ENCODE results near the gene HHAT. TPM values are rescaled to one million over a fixed set of nuclear protein-coding genes. Genes with fewer than 3 reads are reported as not detected.

The HHAT gene
- total RNA-seq, 1 experiment from 2014 or later: 10.0 TPM

DNA sequence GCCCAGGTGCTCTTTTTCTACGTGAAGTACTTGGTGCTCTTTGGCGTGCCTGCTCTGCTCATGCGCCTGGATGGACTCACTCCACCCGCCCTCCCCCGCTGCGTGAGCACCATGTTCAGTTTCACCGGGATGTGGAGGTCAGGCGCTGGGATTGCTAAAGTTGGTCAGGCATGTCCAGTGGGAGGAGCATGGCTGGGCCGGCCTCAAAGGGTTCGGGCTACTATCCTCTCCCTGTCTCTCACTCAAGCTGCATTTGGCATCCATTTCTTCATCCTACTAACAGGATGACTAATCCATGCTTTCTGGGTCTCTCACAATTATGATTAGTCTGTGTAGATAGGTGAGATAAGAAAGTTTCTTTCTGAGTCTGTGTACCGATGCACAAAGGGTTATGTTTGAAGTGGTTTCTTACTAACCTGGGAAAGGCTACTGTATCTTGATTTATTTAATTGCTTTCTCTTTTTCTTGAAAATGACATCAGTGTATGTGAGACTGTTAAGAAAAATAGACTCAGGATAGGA, 135.9 kb downstream of the HHAT start:
- Histone ChIP-seq H3K27ac (no peak overlapping the region), H3K27me3 (replicated peaks) (no peaks in the 10 kb centered on the region), H3K9me3 (replicated peaks) (no peaks in the 10 kb centered on the region), H3K36me3 (no peaks in the 10 kb centered on the region), H3K4me3 (no peak overlapping the region), H3K4me1 (replicated peaks) (no peaks in the 10 kb centered on the region)
- no peak for DNase-seq (ENCODE audit: low read depth in 1 of 2, low spot score in 2 of 2)

DNA sequence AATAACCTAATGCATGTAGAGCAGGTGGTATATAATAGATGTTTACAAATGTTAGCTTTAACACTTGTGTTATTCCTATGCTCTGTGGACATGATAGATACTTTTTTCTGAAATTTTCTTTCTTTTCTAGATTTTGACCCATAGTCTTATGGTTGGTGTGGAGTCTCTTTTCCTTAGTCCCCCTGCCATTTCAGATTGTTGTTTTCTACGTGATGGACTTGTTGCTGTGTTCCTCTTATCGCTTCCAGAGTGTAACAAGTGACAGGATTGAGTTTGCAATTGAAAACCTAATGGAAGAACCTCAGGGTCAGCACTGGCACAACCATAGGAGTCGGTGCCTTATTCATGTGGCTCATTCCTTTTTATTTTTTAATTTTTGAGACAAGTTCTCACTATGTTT, 136.4 kb downstream of the HHAT start:
- H3K36me3 ChIP-seq: no peaks in the 10 kb centered on the region
- no peak for DNase-seq (ENCODE audit: low read depth in 1 of 2, low spot score in 2 of 2)
- H3K4me1 ChIP-seq (replicated peaks): no peaks in the 10 kb centered on the region
- no peak overlapping the region for H3K27ac ChIP-seq
- no peaks in the 10 kb centered on the region for H3K27me3 ChIP-seq (replicated peaks)
- H3K4me3 ChIP-seq: no peak overlapping the region
- H3K9me3 ChIP-seq (replicated peaks): no peaks in the 10 kb centered on the region

DNA sequence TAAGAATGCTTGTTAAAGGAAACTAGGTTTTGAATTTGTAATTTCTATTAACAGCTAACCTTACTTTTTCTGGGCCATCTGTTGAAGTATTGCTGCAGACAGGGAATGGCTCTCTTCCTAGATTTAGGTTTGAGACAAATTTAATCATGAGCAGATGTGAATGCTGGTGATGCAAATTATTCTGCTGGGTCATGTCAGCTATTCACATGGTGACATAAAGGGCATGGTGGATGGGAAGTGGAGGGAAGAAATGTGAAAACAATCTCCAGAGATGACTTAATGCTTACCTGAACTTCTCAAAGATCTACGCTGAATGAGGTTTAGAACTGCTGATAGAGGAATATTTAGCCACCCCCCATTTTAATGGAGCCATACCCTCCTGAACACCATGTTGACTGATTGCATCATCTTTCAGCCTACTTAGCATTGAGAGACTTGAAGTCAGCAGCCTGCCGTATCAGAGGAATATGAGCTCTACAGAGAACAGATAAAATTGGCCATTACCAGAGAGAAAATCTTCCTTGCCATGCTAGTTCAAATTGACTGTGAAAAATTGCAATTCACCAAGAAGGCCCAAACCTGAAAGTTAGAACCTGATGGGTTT, 138.8 kb downstream of the HHAT start:
- Histone ChIP-seq H3K4me3 (no peak overlapping the region), H3K36me3 (no peaks in the 10 kb centered on the region), H3K27me3 (replicated peaks) (no peaks in the 10 kb centered on the region), H3K4me1 (replicated peaks) (no peaks in the 10 kb centered on the region), H3K27ac (no peak overlapping the region), H3K9me3 (replicated peaks) (no peaks in the 10 kb centered on the region)
- DNase-seq (ENCODE audit: low read depth in 1 of 2, low spot score in 2 of 2): no peak

DNA sequence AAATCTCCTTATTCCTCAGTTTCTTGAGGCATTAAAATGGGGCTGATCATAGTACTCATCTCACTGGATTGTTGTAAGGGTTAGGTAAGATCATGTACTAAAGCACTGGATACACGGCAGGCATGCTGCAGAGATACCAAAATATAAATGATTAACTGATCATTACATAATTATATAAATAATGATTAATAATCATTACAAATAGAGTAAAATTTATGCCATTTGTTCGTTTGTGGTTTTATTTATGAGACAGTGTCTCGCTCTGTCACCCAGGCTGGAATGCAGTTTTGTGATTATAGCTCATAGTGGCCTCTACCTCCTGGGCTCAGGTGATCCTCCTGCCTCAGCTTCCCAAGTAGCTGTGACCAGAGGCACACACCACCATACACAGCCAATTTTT, 140.7 kb downstream of the HHAT start:
- Histone ChIP-seq H3K27me3 (replicated peaks) (no peaks in the 10 kb centered on the region), H3K9me3 (replicated peaks) (no peaks in the 10 kb centered on the region), H3K4me3 (no peak overlapping the region), H3K36me3 (no peaks in the 10 kb centered on the region), H3K4me1 (replicated peaks) (no peaks in the 10 kb centered on the region), H3K27ac (no peak overlapping the region)
- no peak for DNase-seq (ENCODE audit: low read depth in 1 of 2, low spot score in 2 of 2)

DNA sequence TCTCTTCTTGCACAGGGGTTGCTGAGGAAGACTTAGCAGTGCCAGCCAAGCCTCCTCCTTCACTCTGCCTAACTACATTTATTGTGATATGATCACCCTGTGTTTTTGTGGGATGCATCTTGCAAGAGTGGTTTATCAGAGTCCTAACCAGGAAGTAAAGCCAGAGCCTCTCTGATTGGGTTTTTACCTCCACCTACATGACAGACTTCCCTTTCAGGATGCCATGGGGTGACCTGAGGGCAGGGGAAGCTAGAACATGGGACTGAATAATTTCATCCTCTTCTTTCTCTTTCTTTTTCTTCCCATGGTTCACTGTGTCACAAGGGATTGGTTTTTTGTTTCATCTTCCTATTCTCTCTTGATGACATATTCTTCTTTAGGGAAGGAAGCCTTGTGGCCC, 146.6 kb downstream of the HHAT start:
- no peaks in the 10 kb centered on the region for H3K27me3 ChIP-seq (replicated peaks)
- H3K27ac ChIP-seq: no peak overlapping the region
- no peak overlapping the region for H3K4me3 ChIP-seq
- no peaks in the 10 kb centered on the region for H3K4me1 ChIP-seq (replicated peaks)
- no peaks in the 10 kb centered on the region for H3K36me3 ChIP-seq
- no peak for DNase-seq (ENCODE audit: low read depth in 1 of 2, low spot score in 2 of 2)
- no peaks in the 10 kb centered on the region for H3K9me3 ChIP-seq (replicated peaks)

DNA sequence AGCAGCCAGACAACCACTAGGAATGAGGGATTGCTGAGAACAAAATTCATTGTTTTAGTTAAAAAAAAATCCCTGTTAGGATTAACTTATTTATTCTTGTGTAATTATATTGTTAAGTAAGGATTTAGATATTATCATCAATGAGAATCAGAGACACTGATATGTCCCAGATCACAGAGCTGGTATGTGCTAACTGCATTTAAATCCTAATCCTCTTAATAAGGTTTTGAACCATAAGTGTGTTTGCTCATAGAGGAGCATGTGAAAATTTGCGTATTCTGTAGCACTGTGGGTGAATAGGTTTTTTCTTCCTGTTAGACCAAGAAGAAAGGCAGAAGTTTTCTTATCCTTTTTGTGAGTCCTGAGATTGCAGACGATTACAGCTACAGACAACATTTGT, 147.1 kb downstream of the HHAT start:
- no peaks in the 10 kb centered on the region for H3K4me1 ChIP-seq (replicated peaks)
- no peak for DNase-seq (ENCODE audit: low read depth in 1 of 2, low spot score in 2 of 2)

DNA sequence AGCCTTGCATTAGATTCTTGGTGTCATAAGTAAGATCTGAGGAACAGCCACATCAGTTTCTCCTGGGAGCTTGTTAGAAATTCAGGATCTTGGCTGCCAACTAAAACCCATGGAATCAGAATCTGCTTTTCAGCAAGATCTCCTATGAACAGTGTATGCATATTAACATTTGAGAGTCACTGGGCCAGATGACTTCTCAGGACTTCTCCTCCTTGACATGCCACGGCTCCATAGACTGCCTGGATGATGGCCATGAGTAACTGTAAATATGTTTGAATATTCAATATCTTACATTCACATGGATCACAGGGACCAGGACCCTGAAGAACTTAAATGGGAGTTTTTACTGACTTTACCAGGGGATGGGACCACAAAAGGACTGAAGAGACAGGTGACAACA, 148.0 kb downstream of the HHAT start:
- Histone ChIP-seq H3K4me3 (no peak overlapping the region), H3K4me1 (replicated peaks) (no peaks in the 10 kb centered on the region), H3K27me3 (replicated peaks) (no peaks in the 10 kb centered on the region), H3K9me3 (replicated peaks) (no peaks in the 10 kb centered on the region), H3K36me3 (no peaks in the 10 kb centered on the region), H3K27ac (no peak overlapping the region)
- DNase-seq (ENCODE audit: low read depth in 1 of 2, low spot score in 2 of 2): no peak

More for the DNA sequence above, 147.1 kb downstream of the HHAT start:
- Histone ChIP-seq H3K4me3 (no peak overlapping the region), H3K27me3 (replicated peaks) (no peaks in the 10 kb centered on the region), H3K9me3 (replicated peaks) (no peaks in the 10 kb centered on the region), H3K27ac (no peak overlapping the region), H3K36me3 (no peaks in the 10 kb centered on the region)

DNA sequence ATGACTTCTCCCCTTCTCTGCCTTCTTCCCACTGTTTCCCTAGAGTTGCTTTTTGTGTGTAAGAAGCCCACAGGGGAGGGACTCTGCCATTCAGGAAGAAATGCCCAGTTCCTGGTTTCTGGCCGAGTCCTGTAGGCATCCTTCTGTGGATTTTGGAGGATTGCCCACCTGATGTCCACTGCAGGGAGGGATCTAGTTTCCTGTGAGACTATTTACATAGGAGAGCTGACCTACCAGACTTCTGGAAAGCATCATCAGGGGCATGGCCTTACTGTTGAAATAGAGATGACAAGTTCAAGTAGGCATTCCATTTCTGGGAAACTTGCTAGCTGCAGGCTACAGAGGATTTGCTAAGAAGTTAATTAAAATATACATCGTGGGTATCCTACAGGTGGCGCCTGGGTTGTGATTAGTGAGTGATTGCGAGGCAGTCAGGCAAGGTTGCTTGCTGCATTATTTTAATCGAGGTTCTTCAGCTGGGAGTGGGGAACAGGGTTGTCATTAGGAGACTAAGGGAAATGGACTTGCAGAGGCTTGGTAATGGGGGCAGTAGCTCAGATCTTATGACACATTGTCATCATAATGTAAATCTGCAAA, 148.7 kb downstream of the HHAT start:
- H3K27me3 ChIP-seq (replicated peaks): no peaks in the 10 kb centered on the region

DNA sequence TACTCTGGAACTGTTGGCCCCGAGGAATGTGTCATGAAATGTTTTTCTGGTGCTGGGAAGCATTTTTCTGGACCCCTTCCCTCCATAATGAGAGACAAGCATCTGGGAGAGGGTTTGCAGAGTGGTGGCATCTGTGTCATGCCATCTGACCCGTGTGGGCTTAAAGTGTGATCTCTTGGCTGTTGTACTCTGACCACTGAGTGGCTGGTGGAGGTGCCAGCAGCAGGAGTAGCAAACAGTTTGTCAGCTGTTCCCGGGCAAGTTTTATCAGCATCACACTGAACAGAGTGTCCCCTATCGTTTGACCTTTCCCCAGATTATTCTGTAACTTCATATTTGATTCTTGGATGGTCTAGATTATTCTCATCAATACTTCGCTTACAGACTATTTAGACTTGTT, 150.1 kb downstream of the HHAT start:
- H3K27ac ChIP-seq: no peak overlapping the region
- H3K27me3 ChIP-seq (replicated peaks): no peaks in the 10 kb centered on the region
- no peak for DNase-seq (ENCODE audit: low read depth in 1 of 2, low spot score in 2 of 2)

More for the DNA sequence above, 148.7 kb downstream of the HHAT start:
- no peak for DNase-seq (ENCODE audit: low read depth in 1 of 2, low spot score in 2 of 2)
- no peaks in the 10 kb centered on the region for H3K4me1 ChIP-seq (replicated peaks)
- no peaks in the 10 kb centered on the region for H3K36me3 ChIP-seq
- no peak overlapping the region for H3K27ac ChIP-seq
- no peak overlapping the region for H3K4me3 ChIP-seq
- no peaks in the 10 kb centered on the region for H3K9me3 ChIP-seq (replicated peaks)

DNA sequence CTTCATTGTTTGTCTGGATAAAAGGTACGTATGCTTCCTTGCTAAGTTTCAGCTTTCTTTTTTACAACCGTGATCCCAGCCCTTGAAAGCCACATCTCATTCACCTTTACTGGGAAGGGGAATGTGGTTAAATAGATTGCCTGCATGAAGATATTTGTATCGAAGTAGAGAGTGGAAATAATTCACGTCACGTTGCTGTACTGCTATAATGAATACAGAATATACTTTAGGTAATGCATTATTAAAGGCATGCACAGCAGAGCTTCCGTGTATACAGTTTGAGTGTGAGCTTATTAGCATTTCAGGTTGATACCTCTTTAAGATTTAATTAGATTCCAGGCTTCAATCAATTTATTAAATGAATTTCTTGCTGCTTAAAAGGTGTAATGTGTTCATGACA, 153.8 kb downstream of the HHAT start:
- Histone ChIP-seq H3K9me3 (replicated peaks) (no peaks in the 10 kb centered on the region), H3K4me1 (replicated peaks) (no peaks in the 10 kb centered on the region), H3K36me3 (no peaks in the 10 kb centered on the region), H3K27ac (no peak overlapping the region), H3K4me3 (no peak overlapping the region), H3K27me3 (replicated peaks) (no peaks in the 10 kb centered on the region)
- no peak for DNase-seq (ENCODE audit: low read depth in 1 of 2, low spot score in 2 of 2)

More for the DNA sequence above, 150.1 kb downstream of the HHAT start:
- no peaks in the 10 kb centered on the region for H3K36me3 ChIP-seq
- no peaks in the 10 kb centered on the region for H3K4me1 ChIP-seq (replicated peaks)
- no peak overlapping the region for H3K4me3 ChIP-seq
- H3K9me3 ChIP-seq (replicated peaks): no peaks in the 10 kb centered on the region

DNA sequence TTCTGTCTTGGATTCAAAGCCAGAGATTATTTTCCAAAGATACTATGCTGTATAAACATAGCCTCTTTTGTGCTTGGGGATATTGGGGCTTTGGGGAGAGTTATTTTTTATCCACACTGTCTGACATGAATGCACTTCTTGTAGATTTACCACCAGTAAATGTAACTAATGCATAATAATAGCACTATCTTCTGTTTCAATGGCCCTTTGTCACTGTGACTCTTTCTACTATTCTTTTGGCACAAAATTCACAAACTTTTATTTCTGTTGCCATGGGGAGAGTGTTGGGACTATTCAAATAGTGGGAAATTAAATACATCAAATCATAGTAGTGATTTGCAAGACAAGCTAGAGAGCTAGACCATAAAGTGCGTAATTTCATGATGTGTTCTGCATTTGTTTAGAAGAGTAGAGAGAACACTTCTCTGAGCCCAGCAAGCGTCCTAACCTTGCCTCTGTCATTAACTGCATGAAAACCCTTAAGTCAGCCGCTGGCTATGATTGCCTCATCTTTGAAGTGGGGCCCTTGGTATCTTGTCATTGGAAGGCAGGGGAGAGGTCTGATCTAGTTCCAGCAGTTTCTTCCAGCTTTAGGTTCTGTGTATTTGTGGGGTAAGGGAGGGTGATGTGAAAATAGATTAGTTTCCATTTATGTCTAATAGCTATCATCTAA, 154.4 kb downstream of the HHAT start:
- Histone ChIP-seq H3K4me3 (no peak overlapping the region), H3K36me3 (no peaks in the 10 kb centered on the region), H3K27me3 (replicated peaks) (no peaks in the 10 kb centered on the region), H3K27ac (no peak overlapping the region), H3K4me1 (replicated peaks) (no peaks in the 10 kb centered on the region), H3K9me3 (replicated peaks) (no peaks in the 10 kb centered on the region)
- DNase-seq (ENCODE audit: low read depth in 1 of 2, low spot score in 2 of 2): no peak

DNA sequence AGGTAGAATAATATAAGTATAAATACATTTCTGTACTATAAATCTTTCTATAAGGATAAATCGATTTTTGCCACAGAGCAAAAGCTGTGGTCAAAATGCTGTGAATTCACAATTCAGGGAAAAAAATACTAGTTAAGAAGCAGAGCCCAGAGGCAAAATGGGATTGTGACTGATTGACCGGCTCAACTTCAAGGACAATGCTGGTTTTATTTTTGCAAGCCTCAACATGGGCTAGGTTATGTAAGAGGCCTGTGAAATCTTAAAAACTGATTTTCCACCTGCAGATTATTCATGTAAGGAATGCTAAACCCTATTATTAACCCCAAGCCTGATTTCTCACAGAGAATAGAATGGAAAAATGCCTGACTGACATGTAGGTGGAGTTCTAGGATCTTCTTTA, 155.1 kb downstream of the HHAT start:
- DNase-seq (ENCODE audit: low read depth in 1 of 2, low spot score in 2 of 2): no peak
- Histone ChIP-seq H3K4me1 (replicated peaks) (no peaks in the 10 kb centered on the region), H3K27ac (no peak overlapping the region), H3K9me3 (replicated peaks) (no peaks in the 10 kb centered on the region), H3K4me3 (no peak overlapping the region), H3K27me3 (replicated peaks) (no peaks in the 10 kb centered on the region), H3K36me3 (no peaks in the 10 kb centered on the region)

DNA sequence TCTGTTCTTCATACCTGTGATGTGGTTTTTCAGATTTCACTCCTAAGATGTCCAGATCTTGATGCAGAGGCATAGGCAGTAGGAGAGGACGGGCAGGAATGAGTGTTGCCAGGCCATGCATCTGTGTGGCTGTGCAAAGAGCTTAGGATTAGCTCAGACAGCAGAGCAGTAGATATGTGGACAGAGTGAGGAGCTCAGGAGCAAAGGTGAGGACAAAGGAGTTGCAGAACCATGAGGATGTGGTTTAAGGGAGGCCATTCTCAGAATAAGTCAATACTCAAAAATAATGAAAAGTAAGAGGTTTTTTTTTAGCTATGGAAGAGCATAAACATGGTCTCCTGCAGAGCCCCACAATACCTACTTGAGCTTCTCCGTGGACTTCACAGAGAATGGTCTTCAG, 158.3 kb downstream of the HHAT start:
- Histone ChIP-seq H3K27ac (no peak overlapping the region), H3K27me3 (replicated peaks) (no peaks in the 10 kb centered on the region), H3K4me1 (replicated peaks) (no peaks in the 10 kb centered on the region), H3K4me3 (no peak overlapping the region), H3K36me3 (no peaks in the 10 kb centered on the region), H3K9me3 (replicated peaks) (no peaks in the 10 kb centered on the region)
- no peak for DNase-seq (ENCODE audit: low read depth in 1 of 2, low spot score in 2 of 2)

DNA sequence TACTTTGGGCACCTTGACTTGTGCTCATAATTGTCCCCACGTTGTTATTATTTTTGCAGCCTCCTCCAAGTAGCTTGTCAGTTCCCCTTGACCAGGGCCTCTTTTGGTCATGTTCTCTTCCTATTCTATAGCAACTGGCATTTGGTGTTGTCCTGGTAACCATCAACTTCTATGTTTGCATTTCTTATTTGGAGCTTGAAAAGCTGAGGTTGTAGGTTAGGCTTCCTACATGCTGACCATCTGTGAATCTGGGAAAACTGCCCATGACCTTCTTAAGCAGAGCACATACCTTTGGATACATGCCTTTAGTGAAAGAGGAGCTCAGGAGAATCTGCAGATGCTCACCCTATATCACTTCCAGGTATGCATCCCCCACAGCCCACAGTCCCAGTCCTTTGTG, 160.8 kb downstream of the HHAT start:
- no peak for DNase-seq (ENCODE audit: low read depth in 1 of 2, low spot score in 2 of 2)
- Histone ChIP-seq H3K27me3 (replicated peaks) (no peaks in the 10 kb centered on the region), H3K27ac (no peak overlapping the region), H3K4me3 (no peak overlapping the region), H3K9me3 (replicated peaks) (no peaks in the 10 kb centered on the region), H3K36me3 (no peaks in the 10 kb centered on the region), H3K4me1 (replicated peaks) (no peaks in the 10 kb centered on the region)

Measured in SJSA1 (cell line).